ENCODE data around the gene TAAR8.

- TF ChIP-seq JUNB (IDR thresholded peaks at IDR 0.05; ENCODE audit: unreplicated experiment) (no peak), POLR2AphosphoS5 (IDR thresholded peaks at IDR 0.05; ENCODE audit: low read depth) (no peak), ZNF114 (CRISPR knock-in tag; IDR thresholded peaks at IDR 0.05) (no peak), CREB1 (CRISPR knock-in tag; IDR thresholded peaks at IDR 0.05; ENCODE audit: low read depth) (no peak), EZH2phosphoT487 (IDR thresholded peaks at IDR 0.05; ENCODE audit: unreplicated experiment) (no peak), EZH2 (IDR thresholded peaks at IDR 0.05; ENCODE audit: low read depth, unreplicated experiment) (no peak), ZNF331 (CRISPR knock-in tag; IDR thresholded peaks at IDR 0.05; ENCODE audit: low read depth) (no peak), NANOG (IDR thresholded peaks at IDR 0.05; ENCODE audit: borderline replicate concordance) (no peak), STAT1 (IDR thresholded peaks at IDR 0.05; ENCODE audit: unreplicated experiment) (no peak)
- TF ChIP-seq, protein P1, sequence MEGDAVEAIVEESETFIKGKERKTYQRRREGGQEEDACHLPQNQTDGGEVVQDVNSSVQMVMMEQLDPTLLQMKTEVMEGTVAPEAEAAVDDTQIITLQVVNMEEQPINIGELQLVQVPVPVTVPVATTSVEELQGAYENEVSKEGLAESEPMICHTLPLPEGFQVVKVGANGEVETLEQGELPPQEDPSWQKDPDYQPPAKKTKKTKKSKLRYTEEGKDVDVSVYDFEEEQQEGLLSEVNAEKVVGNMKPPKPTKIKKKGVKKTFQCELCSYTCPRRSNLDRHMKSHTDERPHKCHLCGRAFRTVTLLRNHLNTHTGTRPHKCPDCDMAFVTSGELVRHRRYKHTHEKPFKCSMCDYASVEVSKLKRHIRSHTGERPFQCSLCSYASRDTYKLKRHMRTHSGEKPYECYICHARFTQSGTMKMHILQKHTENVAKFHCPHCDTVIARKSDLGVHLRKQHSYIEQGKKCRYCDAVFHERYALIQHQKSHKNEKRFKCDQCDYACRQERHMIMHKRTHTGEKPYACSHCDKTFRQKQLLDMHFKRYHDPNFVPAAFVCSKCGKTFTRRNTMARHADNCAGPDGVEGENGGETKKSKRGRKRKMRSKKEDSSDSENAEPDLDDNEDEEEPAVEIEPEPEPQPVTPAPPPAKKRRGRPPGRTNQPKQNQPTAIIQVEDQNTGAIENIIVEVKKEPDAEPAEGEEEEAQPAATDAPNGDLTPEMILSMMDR (conservative IDR thresholded peaks at IDR 0.05; ENCODE audit: low read depth in 2 of 2) = no peak
- TF ChIP-seq, protein P2, sequence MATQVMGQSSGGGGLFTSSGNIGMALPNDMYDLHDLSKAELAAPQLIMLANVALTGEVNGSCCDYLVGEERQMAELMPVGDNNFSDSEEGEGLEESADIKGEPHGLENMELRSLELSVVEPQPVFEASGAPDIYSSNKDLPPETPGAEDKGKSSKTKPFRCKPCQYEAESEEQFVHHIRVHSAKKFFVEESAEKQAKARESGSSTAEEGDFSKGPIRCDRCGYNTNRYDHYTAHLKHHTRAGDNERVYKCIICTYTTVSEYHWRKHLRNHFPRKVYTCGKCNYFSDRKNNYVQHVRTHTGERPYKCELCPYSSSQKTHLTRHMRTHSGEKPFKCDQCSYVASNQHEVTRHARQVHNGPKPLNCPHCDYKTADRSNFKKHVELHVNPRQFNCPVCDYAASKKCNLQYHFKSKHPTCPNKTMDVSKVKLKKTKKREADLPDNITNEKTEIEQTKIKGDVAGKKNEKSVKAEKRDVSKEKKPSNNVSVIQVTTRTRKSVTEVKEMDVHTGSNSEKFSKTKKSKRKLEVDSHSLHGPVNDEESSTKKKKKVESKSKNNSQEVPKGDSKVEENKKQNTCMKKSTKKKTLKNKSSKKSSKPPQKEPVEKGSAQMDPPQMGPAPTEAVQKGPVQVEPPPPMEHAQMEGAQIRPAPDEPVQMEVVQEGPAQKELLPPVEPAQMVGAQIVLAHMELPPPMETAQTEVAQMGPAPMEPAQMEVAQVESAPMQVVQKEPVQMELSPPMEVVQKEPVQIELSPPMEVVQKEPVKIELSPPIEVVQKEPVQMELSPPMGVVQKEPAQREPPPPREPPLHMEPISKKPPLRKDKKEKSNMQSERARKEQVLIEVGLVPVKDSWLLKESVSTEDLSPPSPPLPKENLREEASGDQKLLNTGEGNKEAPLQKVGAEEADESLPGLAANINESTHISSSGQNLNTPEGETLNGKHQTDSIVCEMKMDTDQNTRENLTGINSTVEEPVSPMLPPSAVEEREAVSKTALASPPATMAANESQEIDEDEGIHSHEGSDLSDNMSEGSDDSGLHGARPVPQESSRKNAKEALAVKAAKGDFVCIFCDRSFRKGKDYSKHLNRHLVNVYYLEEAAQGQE (IDR thresholded peaks at IDR 0.05; ENCODE audit: unreplicated experiment) = no peak
- TF ChIP-seq, protein P3, sequence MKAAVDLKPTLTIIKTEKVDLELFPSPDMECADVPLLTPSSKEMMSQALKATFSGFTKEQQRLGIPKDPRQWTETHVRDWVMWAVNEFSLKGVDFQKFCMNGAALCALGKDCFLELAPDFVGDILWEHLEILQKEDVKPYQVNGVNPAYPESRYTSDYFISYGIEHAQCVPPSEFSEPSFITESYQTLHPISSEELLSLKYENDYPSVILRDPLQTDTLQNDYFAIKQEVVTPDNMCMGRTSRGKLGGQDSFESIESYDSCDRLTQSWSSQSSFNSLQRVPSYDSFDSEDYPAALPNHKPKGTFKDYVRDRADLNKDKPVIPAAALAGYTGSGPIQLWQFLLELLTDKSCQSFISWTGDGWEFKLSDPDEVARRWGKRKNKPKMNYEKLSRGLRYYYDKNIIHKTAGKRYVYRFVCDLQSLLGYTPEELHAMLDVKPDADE (IDR thresholded peaks at IDR 0.05) = no peak
Observed at GRCh38 chr6:132524646-132525045, 27.8 kb upstream of the TAAR8 start.
